Dedifferentiated amniotic fluid mesenchymal stem cell (primary cell): ENCODE measurements around the gene NECAB2.

Experiments
- DNase-seq: peaks from one replicate; pipeline ENCODE4 v3.0.0-alpha.2; 2016; ENCODE audit errors: extremely low spot score

The NECAB2 gene

GRCh38 chr16:83952940-83953795 lies 14.9 kb upstream of the NECAB2 start, which contains the start of gene OSGIN1:
TSS of gene OSGIN1 (plus strand) at chr16:83953240. CDS start at chr16:83957672, 4,432 bp downstream.
- peak; percentile 90 for DNase-seq

GRCh38 chr16:83953796-83954576 lies 14.1 kb upstream of the NECAB2 start:
- DNase-seq: no peak

- peak; percentile 16 for DNase-seq
Measured at GRCh38 chr16:83954577-83955016, 13.4 kb upstream of the NECAB2 start.

- no peak for DNase-seq
Measured at GRCh38 chr16:83955218-83956130, 12.6 kb upstream of the NECAB2 start.

GRCh38 chr16:83956336-83957289 lies 11.4 kb upstream of the NECAB2 start:
- DNase-seq: peak; percentile 61

- DNase-seq: no peak
Measured at GRCh38 chr16:83957296-83957855, 10.7 kb upstream of the NECAB2 start.

- no peak for DNase-seq
Measured at GRCh38 chr16:83958137-83958845, 9.8 kb upstream of the NECAB2 start.

- no peak for DNase-seq
Measured at GRCh38 chr16:83958846-83959565, 9.0 kb upstream of the NECAB2 start.

GRCh38 chr16:83959656-83960434 lies 8.2 kb upstream of the NECAB2 start:
- DNase-seq: no peak

- DNase-seq: no peak
Measured at GRCh38 chr16:83960521-83961249, 7.4 kb upstream of the NECAB2 start.

GRCh38 chr16:83961591-83961990 lies 6.5 kb upstream of the NECAB2 start:
- no peak for DNase-seq

GRCh38 chr16:83963277-83964119 lies 4.5 kb upstream of the NECAB2 start:
- no peak for DNase-seq

- no peak for DNase-seq
Measured at GRCh38 chr16:83964684-83965443, 3.2 kb upstream of the NECAB2 start.

- DNase-seq: no peak
Measured at GRCh38 chr16:83965444-83966152, 2.4 kb upstream of the NECAB2 start.

- DNase-seq: no peak
Measured at GRCh38 chr16:83966153-83966696, 1.8 kb upstream of the NECAB2 start.
